ENCODE data around the gene DNAJC28. TPM values are rescaled to one million over a fixed set of nuclear protein-coding genes. Genes with fewer than 3 reads are reported as not detected.

The DNAJC28 gene
- total and polyA plus RNA-seq, 7 donors: 1.6 to 3.7 (median 2.4) TPM

DNA sequence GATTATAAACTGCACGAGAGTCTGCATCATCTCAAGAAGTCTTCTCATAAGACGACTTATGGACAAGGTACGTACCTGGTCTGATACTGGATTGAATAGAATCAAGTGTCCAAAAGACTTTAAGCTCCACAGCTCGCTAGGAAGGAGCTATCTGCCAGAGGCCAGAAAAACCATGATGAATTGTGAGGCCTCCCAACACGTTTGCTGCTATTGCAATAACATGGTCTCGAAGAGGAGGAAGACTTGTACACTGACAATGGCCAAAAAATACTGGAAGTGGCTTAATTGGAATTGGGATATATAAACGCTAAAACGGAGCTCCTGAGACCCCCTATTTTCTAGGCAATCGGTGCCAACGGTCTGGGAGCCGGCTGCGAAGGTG is 534 bp downstream of the DNAJC28 start:
- no peak for TF ChIP-seq CTCF (IDR thresholded peaks at IDR 0.05)
- DNase-seq: no peak
- no peaks in the 10 kb centered on the region for H3K9me3 ChIP-seq
- 5 to 14% methylated on average over 12 of the region's 12 CpGs for WGBS, 2 donors
- H3K36me3 ChIP-seq: no peaks in the 10 kb centered on the region
- peak overlapping the region; percentile 76 to 81 (median 80) for H3K27ac ChIP-seq
- peaks cover 0 to 8% (median 3%) of the 10 kb centered on the region in 4 donors for H3K4me1 ChIP-seq
- H3K27me3 ChIP-seq: no peaks in the 10 kb centered on the region
- intact Hi-C loops (cut with DNase I): loop anchor here (1.0 kb wide), 1 partner anchor 51 kb away; the partner anchor contains the start of gene GART
- peak overlapping the region; percentile 49 to 69 (median 62) for H3K4me3 ChIP-seq

DNA sequence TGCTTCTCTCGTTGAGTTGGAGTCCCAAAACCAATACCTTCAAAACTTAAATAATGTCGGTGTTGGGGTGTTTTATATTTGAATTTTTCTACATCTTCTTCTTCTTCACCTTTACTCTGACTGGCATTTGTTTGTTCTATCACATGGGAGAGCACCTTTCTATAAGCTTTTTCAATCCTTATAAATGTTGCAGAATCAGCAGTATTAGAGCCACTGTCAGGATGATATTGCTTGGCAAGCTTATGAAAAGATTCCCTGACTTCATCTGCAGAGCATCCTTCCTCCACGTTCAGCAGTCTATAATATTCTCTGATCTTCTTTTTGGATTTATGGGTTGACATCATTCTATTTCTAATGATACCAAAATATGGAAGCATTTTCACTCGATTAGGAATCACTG is 2.6 kb downstream of the DNAJC28 start:
- no peaks in the 10 kb centered on the region for H3K36me3 ChIP-seq
- H3K27me3 ChIP-seq: no peaks in the 10 kb centered on the region
- H3K9me3 ChIP-seq: no peaks in the 10 kb centered on the region
- no peak overlapping the region for H3K27ac ChIP-seq
- H3K4me3 ChIP-seq: no peak overlapping the region
- TF ChIP-seq POLR2A (IDR thresholded peaks at IDR 0.05) (no peak), CTCF (IDR thresholded peaks at IDR 0.05) (no peak), POLR2AphosphoS5 (IDR thresholded peaks at IDR 0.05) (no peak), EP300 (IDR thresholded peaks at IDR 0.05) (no peak)
- WGBS, 2 donors: 91 to 92% methylated on average over 4 of the region's 4 CpGs
- H3K4me1 ChIP-seq: peaks cover 0 to 8% (median 3%) of the 10 kb centered on the region in 4 donors
- intact Hi-C loops (cut with DNase I): no loop called here
- DNase-seq: no peak

GRCh38 chr21:33487996-33488395 is 3.5 kb downstream of the DNAJC28 start:
- DNase-seq: no peak
- Histone ChIP-seq H3K9me3 (no peaks in the 10 kb centered on the region), H3K27me3 (no peaks in the 10 kb centered on the region), H3K27ac (no peak overlapping the region), H3K4me3 (no peak overlapping the region), H3K4me1 (peaks cover 0 to 8% (median 3%) of the 10 kb centered on the region in 4 donors), H3K36me3 (no peaks in the 10 kb centered on the region)
- TF ChIP-seq EP300 (IDR thresholded peaks at IDR 0.05) (no peak), CTCF (IDR thresholded peaks at IDR 0.05) (no peak), POLR2AphosphoS5 (IDR thresholded peaks at IDR 0.05) (no peak), POLR2A (IDR thresholded peaks at IDR 0.05) (no peak)
- intact Hi-C loops (cut with DNase I): no loop called here
- WGBS, 2 donors: 94 to 97% methylated on average over 5 of the region's 5 CpGs

- no peaks in the 10 kb centered on the region for H3K36me3 ChIP-seq
- no peak for TF ChIP-seq EP300 (IDR thresholded peaks at IDR 0.05)
- no peak for TF ChIP-seq POLR2AphosphoS5 (IDR thresholded peaks at IDR 0.05)
- TF ChIP-seq POLR2A (IDR thresholded peaks at IDR 0.05): no peak
- H3K9me3 ChIP-seq: no peaks in the 10 kb centered on the region
- WGBS, 2 donors: 91 to 93% methylated on average over 9 of the region's 9 CpGs
- peaks cover 3 to 21% (median 17%) of the 10 kb centered on the region in 4 donors for H3K4me1 ChIP-seq
- H3K27ac ChIP-seq: no peak overlapping the region
- no peak overlapping the region for H3K4me3 ChIP-seq
- intact Hi-C loops (cut with DNase I): loop anchor here (2.0 kb wide), 1 partner anchor 59 kb away; no protein-coding TSS in a partner anchor
- DNase-seq: no peak
- H3K27me3 ChIP-seq: no peaks in the 10 kb centered on the region
Measured at GRCh38 chr21:33481314-33481943, 10.1 kb downstream of the DNAJC28 start.

GRCh38 chr21:33480481-33481103 is 10.9 kb downstream of the DNAJC28 start:
- Histone ChIP-seq H3K27me3 (no peaks in the 10 kb centered on the region), H3K4me3 (peak overlapping the region; percentile 55 to 99 (median 96)), H3K27ac (peak overlapping the region; percentile 96 to 100 (median 99)), H3K36me3 (no peaks in the 10 kb centered on the region), H3K9me3 (no peaks in the 10 kb centered on the region), H3K4me1 (peaks cover 3 to 21% (median 17%) of the 10 kb centered on the region in 4 donors)
- WGBS, 2 donors: 12 to 32% methylated on average over 17 of the region's 17 CpGs
- TF ChIP-seq POLR2AphosphoS5 (IDR thresholded peaks at IDR 0.05): no peak
- TF ChIP-seq CTCF (IDR thresholded peaks at IDR 0.05): no peak
- no peak for TF ChIP-seq EP300 (IDR thresholded peaks at IDR 0.05)
- DNase-seq: no peak
- intact Hi-C loops (cut with DNase I): loop anchor here (2.0 kb wide), 1 partner anchor 60 kb away; no protein-coding TSS in a partner anchor

All from sigmoid colon (tissue), 7 donors.